Measurements from ENCODE around the gene ALAD. TPM values are rescaled to one million over a fixed set of nuclear protein-coding genes. Genes with fewer than 3 reads are reported as not detected.
A peak's percentile ranks its signal among the peaks of the same experiment; 100 is the strongest.

The ALAD gene
- total and polyA plus RNA-seq, 2 of the 13 experiments (the other 11 are each of a cell fraction or from before 2014, with no cell fraction given) = 21.8 to 30.1 TPM

GRCh38 chr9:113401027-113401792, at the start of gene ALAD (continued):
- TF ChIP-seq ZNF687 (CRISPR knock-in tag; IDR thresholded peaks at IDR 0.05) (peak; percentile 94), DZIP1 (CRISPR knock-in tag; IDR thresholded peaks at IDR 0.05) (no peak; the same call in 1 of the 2 replicates), ZNF800 (CRISPR knock-in tag; IDR thresholded peaks at IDR 0.05) (peak; percentile 70; the same call in 1 of the 2 replicates), HOXD1 (CRISPR knock-in tag; IDR thresholded peaks at IDR 0.05) (0 out of 2 replicates have a peak, but pooled peaks have one; percentile 31), ZNF782 (CRISPR knock-in tag; IDR thresholded peaks at IDR 0.05; ENCODE audit: borderline replicate concordance) (no peak; the same call in 1 of the 2 replicates), FOXK2 (IDR thresholded peaks at IDR 0.05) (no peak), MIXL1 (CRISPR knock-in tag; IDR thresholded peaks at IDR 0.05) (peak; percentile 69; the same call in 1 of the 2 replicates), TOE1 (CRISPR knock-in tag; IDR thresholded peaks at IDR 0.05) (peak; percentile 77; the same call in 1 of the 2 replicates), ZFP62 (CRISPR knock-in tag; IDR thresholded peaks at IDR 0.05) (no peak), NR1H2 (CRISPR knock-in tag; IDR thresholded peaks at IDR 0.05; ENCODE audit: borderline replicate concordance, low read depth) (no peak), MIER3 (CRISPR knock-in tag; IDR thresholded peaks at IDR 0.05; ENCODE audit: borderline replicate concordance) (peak; percentile 87; the same call in 1 of the 2 replicates), ZNF772 (CRISPR knock-in tag; IDR thresholded peaks at IDR 0.05) (peak; percentile 66), ZNF605 (CRISPR knock-in tag; IDR thresholded peaks at IDR 0.05) (peak; percentile 88), RFXAP (CRISPR knock-in tag; IDR thresholded peaks at IDR 0.05; ENCODE audit: borderline replicate concordance) (peak; percentile 83; the same call in 1 of the 2 replicates), ZNF629 (CRISPR knock-in tag; conservative IDR thresholded peaks at IDR 0.05) (0 out of 2 replicates have a peak, but pooled peaks have one; percentile 13)

All from HepG2 (cell line).